AG10803 (cell line): Measurements from ENCODE around the gene CKLF.

Source experiments
- DNase-seq: peaks from one replicate; pipeline ENCODE4 v3.0.0; 2010; ENCODE audit warnings: low read depth
- H3K4me3 ChIP-seq: 2 replicates; pipeline ENCODE4 v1.5.1; 2011; ENCODE audit warnings: mild to moderate bottlenecking, low read length, control low read depth
- TF ChIP-seq, protein P1 (sequence below): conservative IDR thresholded peaks from 2 replicates; pipeline ENCODE4 v1.5.1; 2011; ENCODE audit warnings: mild to moderate bottlenecking, low read length, control low read depth, inconsistent platforms

Gene CKLF

GRCh38 chr16:66604376-66605176 lies 52.2 kb downstream of the CKLF start, which contains the start of gene CMTM3:
CMTM3 (plus strand) TSS chr16:66604704; CDS start chr16:66604806, 102 bp downstream.
- DNase-seq: peak; percentile 49
- H3K4me3 ChIP-seq: peak within 1 kb of the TSS; percentile 75
- TF ChIP-seq, protein P1, sequence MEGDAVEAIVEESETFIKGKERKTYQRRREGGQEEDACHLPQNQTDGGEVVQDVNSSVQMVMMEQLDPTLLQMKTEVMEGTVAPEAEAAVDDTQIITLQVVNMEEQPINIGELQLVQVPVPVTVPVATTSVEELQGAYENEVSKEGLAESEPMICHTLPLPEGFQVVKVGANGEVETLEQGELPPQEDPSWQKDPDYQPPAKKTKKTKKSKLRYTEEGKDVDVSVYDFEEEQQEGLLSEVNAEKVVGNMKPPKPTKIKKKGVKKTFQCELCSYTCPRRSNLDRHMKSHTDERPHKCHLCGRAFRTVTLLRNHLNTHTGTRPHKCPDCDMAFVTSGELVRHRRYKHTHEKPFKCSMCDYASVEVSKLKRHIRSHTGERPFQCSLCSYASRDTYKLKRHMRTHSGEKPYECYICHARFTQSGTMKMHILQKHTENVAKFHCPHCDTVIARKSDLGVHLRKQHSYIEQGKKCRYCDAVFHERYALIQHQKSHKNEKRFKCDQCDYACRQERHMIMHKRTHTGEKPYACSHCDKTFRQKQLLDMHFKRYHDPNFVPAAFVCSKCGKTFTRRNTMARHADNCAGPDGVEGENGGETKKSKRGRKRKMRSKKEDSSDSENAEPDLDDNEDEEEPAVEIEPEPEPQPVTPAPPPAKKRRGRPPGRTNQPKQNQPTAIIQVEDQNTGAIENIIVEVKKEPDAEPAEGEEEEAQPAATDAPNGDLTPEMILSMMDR: peak; percentile 52

DNA sequence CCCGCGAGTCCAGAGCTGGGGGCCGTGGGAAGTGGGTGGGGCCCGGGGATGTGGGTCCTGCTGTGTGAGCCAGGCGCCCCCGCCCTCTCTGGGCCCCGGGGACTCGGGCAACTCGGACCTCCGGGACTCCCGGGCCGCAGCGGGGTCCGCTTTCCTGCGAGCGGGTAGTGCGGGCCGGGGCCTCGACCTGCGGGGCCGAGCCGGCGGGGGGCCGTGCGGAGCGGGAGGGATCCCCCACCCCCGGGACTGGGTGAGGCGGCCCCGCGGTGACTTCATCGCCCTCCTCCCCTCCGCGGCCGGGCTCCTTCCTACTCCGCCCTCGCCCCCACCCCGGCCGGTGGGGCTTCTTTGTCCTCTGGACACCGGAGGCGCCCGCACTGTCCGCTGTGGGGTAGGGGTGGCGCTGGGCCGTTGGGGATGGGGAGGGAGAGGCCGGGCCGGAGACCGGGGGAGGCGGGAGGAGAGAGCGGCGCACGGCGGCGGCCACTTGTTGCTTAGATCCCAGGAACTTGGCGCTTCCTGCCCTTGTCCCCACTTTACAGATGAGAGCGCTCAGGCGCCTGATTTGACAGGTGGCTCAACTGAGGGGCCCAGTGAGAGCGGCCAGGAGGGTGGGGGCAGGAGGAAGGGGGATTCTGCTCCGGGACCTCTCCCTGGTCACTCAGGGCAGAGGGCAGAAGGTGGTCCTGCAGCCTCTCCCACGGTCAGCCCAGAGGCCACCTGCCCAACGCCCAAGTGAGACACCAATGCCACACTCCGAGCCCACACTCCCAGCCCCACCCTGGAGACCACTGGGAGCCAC lies 53.0 kb downstream of the CKLF start:
- DNase-seq: peak; percentile 36

GRCh38 chr16:66605979-66606751 lies 53.8 kb downstream of the CKLF start:
- TF ChIP-seq, protein P1: no peak
- DNase-seq: no peak
- H3K4me3 ChIP-seq: peak overlapping the region; percentile 75

More for the DNA sequence above, 53.0 kb downstream of the CKLF start:
- TF ChIP-seq, protein P1: no peak
- peak overlapping the region; percentile 75 for H3K4me3 ChIP-seq

DNA sequence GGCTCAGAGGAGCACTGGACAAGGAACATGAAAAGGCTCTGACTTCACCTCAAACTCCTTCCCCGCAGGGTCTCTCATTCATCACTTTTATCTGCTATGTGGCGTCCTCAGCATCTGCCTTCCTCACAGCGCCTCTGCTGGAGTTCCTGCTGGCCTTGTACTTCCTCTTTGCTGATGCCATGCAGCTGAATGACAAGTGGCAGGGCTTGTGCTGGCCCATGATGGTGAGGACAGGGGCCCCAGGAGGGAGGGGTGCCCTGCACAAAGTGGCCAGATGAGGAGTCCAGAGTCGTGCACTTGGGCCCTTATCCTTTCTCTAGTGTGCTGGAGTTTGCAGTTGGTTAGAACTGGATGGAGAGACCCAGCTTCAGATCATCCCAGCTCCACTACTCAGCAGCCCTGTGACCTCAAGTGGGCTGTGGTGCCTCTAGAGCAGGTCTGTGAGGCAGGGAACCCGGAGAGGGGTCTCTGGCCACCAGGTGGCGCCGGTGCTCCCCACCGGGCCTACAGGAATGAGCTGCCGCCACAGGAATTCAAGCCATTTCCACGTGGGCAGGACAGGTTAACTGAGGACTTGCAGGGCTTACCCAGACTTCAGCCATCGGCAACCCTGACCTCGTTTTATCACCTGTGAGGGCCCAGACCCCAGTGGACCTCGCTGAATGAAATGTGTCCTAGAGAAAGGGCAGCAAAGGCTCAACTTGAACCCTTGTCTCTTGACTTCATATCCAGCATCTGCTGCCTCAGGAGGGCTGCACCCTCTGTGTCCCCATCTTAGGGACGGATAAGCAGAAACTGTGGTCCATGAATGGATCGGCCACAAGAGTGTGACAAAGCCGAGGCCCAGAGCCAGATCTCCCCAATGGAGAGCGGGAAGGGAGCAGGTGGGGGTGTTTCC lies 56.1 kb downstream of the CKLF start:
- no peak overlapping the region for H3K4me3 ChIP-seq
- peak; percentile 90 for DNase-seq
- TF ChIP-seq, protein P1: peak; percentile 87

- no peak overlapping the region for H3K4me3 ChIP-seq
- no peak for DNase-seq
- TF ChIP-seq, protein P1: no peak
These were observed 56.7 kb downstream of the CKLF start for GRCh38 chr16:66609139-66609510.
